GM06990 (cell line): ENCODE results near the gene WDR27.

Experiments
- DNase-seq: peaks from one replicate; pipeline ENCODE4 v3.0.0-alpha.2; 2011; ENCODE audit not compliant: insufficient read length; ENCODE audit errors: extremely low read depth
- H3K27me3 ChIP-seq: replicated peaks from 2 replicates; pipeline ENCODE4 v1.6.0; 2011; ENCODE audit warnings: low read length; ENCODE audit not compliant: control insufficient read depth, insufficient read depth
- H3K36me3 ChIP-seq: 2 replicates; pipeline ENCODE4 v1.5.1; 2011; ENCODE audit warnings: low read length; ENCODE audit not compliant: control insufficient read depth, insufficient read depth
- H3K4me3 ChIP-seq: replicated peaks from 2 replicates; pipeline ENCODE4 v1.5.1; 2011; ENCODE audit warnings: low read depth, mild to moderate bottlenecking, control low read depth, low read length
- CTCF ChIP-seq: IDR thresholded peaks from 2 replicates; pipeline ENCODE4 v1.5.1; 2011; ENCODE audit warnings: low read length, control low read depth, mild to moderate bottlenecking, inconsistent platforms; ENCODE audit not compliant: insufficient read depth, poor library complexity, severe bottlenecking

The WDR27 gene

GRCh38 chr6:169738204-169738975, 36.6 kb upstream of the WDR27 start:
- Histone ChIP-seq H3K4me3 (no peak overlapping the region), H3K36me3 (no peaks in the 10 kb centered on the region), H3K27me3 (no peaks in the 10 kb centered on the region)
- DNase-seq: no peak
- TF ChIP-seq CTCF: no peak

- no peaks in the 10 kb centered on the region for H3K27me3 ChIP-seq
- no peaks in the 10 kb centered on the region for H3K36me3 ChIP-seq
- TF ChIP-seq CTCF: no peak
- no peak overlapping the region for H3K4me3 ChIP-seq
- no peak for DNase-seq
Observed at GRCh38 chr6:169729961-169730360, 28.1 kb upstream of the WDR27 start.

- TF ChIP-seq CTCF: no peak
- H3K4me3 ChIP-seq: no peak overlapping the region
- DNase-seq: no peak
- no peaks in the 10 kb centered on the region for H3K36me3 ChIP-seq
- H3K27me3 ChIP-seq: no peaks in the 10 kb centered on the region
Observed at GRCh38 chr6:169726963-169727362, 25.1 kb upstream of the WDR27 start.

GRCh38 chr6:169726049-169726400, 24.2 kb upstream of the WDR27 start:
- no peak for DNase-seq
- no peak overlapping the region for H3K4me3 ChIP-seq
- no peaks in the 10 kb centered on the region for H3K27me3 ChIP-seq
- TF ChIP-seq CTCF: no peak
- no peaks in the 10 kb centered on the region for H3K36me3 ChIP-seq

- TF ChIP-seq CTCF: no peak
- no peaks in the 10 kb centered on the region for H3K27me3 ChIP-seq
- no peaks in the 10 kb centered on the region for H3K36me3 ChIP-seq
- DNase-seq: no peak
- peak overlapping the region; percentile 59 for H3K4me3 ChIP-seq
Observed at GRCh38 chr6:169725125-169726048, 23.6 kb upstream of the WDR27 start.
